Measurements from ENCODE around the gene MFAP5.

DNA sequence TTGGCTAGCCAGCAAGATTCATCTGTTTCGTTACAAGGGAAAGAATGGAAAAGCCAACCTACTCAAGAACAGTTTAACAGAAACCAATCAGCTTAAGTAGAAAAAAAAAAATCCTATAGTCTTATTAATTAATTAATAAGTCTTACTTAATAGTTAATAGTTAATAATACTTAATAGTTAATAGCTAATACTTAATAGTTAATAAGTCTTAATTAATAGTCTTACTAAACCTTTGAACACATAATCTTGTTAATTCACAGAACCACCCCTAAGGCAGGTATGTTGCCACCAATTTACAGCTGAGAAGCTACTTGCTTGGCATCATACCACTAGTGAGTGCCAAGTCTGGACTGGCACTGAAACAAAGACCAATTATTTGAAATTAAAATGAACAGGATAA is 19.9 kb downstream of the MFAP5 start:
- TF ChIP-seq, protein P1, sequence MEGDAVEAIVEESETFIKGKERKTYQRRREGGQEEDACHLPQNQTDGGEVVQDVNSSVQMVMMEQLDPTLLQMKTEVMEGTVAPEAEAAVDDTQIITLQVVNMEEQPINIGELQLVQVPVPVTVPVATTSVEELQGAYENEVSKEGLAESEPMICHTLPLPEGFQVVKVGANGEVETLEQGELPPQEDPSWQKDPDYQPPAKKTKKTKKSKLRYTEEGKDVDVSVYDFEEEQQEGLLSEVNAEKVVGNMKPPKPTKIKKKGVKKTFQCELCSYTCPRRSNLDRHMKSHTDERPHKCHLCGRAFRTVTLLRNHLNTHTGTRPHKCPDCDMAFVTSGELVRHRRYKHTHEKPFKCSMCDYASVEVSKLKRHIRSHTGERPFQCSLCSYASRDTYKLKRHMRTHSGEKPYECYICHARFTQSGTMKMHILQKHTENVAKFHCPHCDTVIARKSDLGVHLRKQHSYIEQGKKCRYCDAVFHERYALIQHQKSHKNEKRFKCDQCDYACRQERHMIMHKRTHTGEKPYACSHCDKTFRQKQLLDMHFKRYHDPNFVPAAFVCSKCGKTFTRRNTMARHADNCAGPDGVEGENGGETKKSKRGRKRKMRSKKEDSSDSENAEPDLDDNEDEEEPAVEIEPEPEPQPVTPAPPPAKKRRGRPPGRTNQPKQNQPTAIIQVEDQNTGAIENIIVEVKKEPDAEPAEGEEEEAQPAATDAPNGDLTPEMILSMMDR (IDR thresholded peaks at IDR 0.05 in 2 of 3, conservative IDR thresholded peaks at IDR 0.05 in 1 of 3; ENCODE audit: control insufficient read depth in 2 of 3, extremely low read depth in 1 of 3, insufficient read depth in 1 of 3, low read depth in 3 of 3, low read length in 3 of 3) = no peak
- TF ChIP-seq POLR2A (IDR thresholded peaks at IDR 0.05; ENCODE audit: low read depth, low read length) = no peak
- TF ChIP-seq NFIC (IDR thresholded peaks at IDR 0.05; ENCODE audit: low read depth, low read length) = no peak
- no peak for TF ChIP-seq IRF4 (IDR thresholded peaks at IDR 0.05; ENCODE audit: low read depth, low read length)
- TF ChIP-seq, protein P2, sequence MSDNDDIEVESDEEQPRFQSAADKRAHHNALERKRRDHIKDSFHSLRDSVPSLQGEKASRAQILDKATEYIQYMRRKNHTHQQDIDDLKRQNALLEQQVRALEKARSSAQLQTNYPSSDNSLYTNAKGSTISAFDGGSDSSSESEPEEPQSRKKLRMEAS (IDR thresholded peaks at IDR 0.05; ENCODE audit: low read depth, low read length) = no peak
- TF ChIP-seq FOS (IDR thresholded peaks at IDR 0.05; ENCODE audit: borderline replicate concordance, extremely low read depth, insufficient read length) = no peak
- no peak for TF ChIP-seq SREBF2 (IDR thresholded peaks at IDR 0.05; ENCODE audit: low read length)
- TF ChIP-seq EZH2 (IDR thresholded peaks at IDR 0.05; ENCODE audit: borderline replicate concordance, control insufficient read depth, low read depth, low read length) = no peak
- no peak for TF ChIP-seq CBFB (IDR thresholded peaks at IDR 0.05; ENCODE audit: low read depth)
- TF ChIP-seq POLR2AphosphoS5 (IDR thresholded peaks at IDR 0.05; ENCODE audit: low read length) = no peak
- TF ChIP-seq EP300 (IDR thresholded peaks at IDR 0.05; ENCODE audit: borderline replicate concordance in 1 of 2, control insufficient read depth in 1 of 2, low read depth in 2 of 2, low read length in 2 of 2) = no peak
- TF ChIP-seq, protein P3, sequence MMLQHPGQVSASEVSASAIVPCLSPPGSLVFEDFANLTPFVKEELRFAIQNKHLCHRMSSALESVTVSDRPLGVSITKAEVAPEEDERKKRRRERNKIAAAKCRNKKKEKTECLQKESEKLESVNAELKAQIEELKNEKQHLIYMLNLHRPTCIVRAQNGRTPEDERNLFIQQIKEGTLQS (IDR thresholded peaks at IDR 0.05; ENCODE audit: borderline replicate concordance, extremely low read depth, low read depth, low read length) = no peak
- TF ChIP-seq, protein P4, sequence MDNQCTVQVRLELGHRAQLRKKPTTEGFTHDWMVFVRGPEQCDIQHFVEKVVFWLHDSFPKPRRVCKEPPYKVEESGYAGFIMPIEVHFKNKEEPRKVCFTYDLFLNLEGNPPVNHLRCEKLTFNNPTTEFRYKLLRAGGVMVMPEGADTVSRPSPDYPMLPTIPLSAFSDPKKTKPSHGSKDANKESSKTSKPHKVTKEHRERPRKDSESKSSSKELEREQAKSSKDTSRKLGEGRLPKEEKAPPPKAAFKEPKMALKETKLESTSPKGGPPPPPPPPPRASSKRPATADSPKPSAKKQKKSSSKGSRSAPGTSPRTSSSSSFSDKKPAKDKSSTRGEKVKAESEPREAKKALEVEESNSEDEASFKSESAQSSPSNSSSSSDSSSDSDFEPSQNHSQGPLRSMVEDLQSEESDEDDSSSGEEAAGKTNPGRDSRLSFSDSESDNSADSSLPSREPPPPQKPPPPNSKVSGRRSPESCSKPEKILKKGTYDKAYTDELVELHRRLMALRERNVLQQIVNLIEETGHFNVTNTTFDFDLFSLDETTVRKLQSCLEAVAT (IDR thresholded peaks at IDR 0.05) = no peak
- no peak for TF ChIP-seq PAX5 (IDR thresholded peaks at IDR 0.05; ENCODE audit: borderline replicate concordance, low read depth, low read length)
